RWPE2 (cell line): ENCODE measurements around the gene INAFM1.

Experiments
- ATAC-seq: fragments of 200-7000 bp; cut with Tn5 transposase; 3 replicates; pipeline ENCODE4 v1.9.1; 2021; ENCODE audit warnings: low read depth
- DNase-seq: peaks from one replicate; pipeline ENCODE4 v3.0.0-alpha.2; 2020; ENCODE audit warnings: low spot score
- H3K27ac ChIP-seq: fragments of 450-650 bp; 2 replicates; pipeline ENCODE4 v1.5.1; 2017; ENCODE audit warnings: mild to moderate bottlenecking; ENCODE audit not compliant: poor library complexity, severe bottlenecking
- H3K27me3 ChIP-seq: fragments of 250-450 bp; sonication (Bioruptor Pico); 2 replicates; pipeline ENCODE4 v1.5.1; 2021; ENCODE audit warnings: mild to moderate bottlenecking, moderate library complexity; ENCODE audit not compliant: insufficient read depth, poor library complexity, severe bottlenecking
- H3K36me3 ChIP-seq: fragments of 250-450 bp; sonication (Bioruptor Pico); 2 replicates; pipeline ENCODE4 v1.5.1; 2020; ENCODE audit warnings: low read depth, mild to moderate bottlenecking, moderate library complexity
- H3K4me1 ChIP-seq: fragments of 250-450 bp; sonication (Bioruptor Pico); 2 replicates; pipeline ENCODE4 v1.5.1; 2021; ENCODE audit warnings: mild to moderate bottlenecking, moderate library complexity; ENCODE audit not compliant: insufficient read depth, poor library complexity, severe bottlenecking
- H3K4me3 ChIP-seq: fragments of 250-450 bp; sonication (Bioruptor Pico); 2 replicates; pipeline ENCODE4 v1.5.1; 2021; ENCODE audit warnings: mild to moderate bottlenecking, moderate library complexity; ENCODE audit not compliant: severe bottlenecking
- H3K9me3 ChIP-seq: fragments of 250-450 bp; sonication (Bioruptor Pico); 2 replicates; pipeline ENCODE4 v1.5.1; 2021; ENCODE audit warnings: mild to moderate bottlenecking, moderate library complexity; ENCODE audit not compliant: severe bottlenecking
- TF ChIP-seq, protein P1 (sequence below): fragments of 450-650 bp; IDR thresholded peaks from one replicate; pipeline ENCODE4 v1.5.1; 2017; ENCODE audit warnings: mild to moderate bottlenecking, moderate library complexity; ENCODE audit not compliant: poor library complexity, severe bottlenecking

Gene INAFM1

DNA sequence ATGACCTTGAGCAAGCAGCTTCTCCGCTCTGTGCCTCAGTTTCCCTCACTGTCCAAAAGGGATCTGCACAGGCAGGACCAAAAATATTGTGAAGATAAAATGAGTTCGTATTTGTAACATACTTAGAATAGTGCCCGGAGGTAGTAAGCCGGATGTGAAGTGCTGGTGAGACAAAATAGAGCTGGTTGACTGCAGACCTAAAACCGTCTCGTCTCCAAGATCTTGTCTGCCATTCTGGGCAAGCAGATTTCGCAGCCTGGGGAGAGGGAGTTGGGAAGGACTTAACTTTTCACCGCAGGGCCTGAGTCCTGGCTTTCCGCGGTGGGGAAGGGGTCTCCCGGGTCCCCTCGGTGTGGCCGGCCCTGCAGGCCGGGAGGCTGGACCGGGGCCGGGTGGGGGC is 35.5 kb upstream of the INAFM1 start:
- DNase-seq (no peak), ATAC-seq (no peak)
- TF ChIP-seq, protein P1, sequence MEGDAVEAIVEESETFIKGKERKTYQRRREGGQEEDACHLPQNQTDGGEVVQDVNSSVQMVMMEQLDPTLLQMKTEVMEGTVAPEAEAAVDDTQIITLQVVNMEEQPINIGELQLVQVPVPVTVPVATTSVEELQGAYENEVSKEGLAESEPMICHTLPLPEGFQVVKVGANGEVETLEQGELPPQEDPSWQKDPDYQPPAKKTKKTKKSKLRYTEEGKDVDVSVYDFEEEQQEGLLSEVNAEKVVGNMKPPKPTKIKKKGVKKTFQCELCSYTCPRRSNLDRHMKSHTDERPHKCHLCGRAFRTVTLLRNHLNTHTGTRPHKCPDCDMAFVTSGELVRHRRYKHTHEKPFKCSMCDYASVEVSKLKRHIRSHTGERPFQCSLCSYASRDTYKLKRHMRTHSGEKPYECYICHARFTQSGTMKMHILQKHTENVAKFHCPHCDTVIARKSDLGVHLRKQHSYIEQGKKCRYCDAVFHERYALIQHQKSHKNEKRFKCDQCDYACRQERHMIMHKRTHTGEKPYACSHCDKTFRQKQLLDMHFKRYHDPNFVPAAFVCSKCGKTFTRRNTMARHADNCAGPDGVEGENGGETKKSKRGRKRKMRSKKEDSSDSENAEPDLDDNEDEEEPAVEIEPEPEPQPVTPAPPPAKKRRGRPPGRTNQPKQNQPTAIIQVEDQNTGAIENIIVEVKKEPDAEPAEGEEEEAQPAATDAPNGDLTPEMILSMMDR = no peak
- no peaks in the 10 kb centered on the region for H3K27me3 ChIP-seq
- H3K9me3 ChIP-seq = no peaks in the 10 kb centered on the region
- peak overlapping the region; percentile 19 for H3K4me3 ChIP-seq
- H3K36me3 ChIP-seq = no peaks in the 10 kb centered on the region
- peaks cover 6% of the 10 kb centered on the region for H3K4me1 ChIP-seq
- no peak overlapping the region for H3K27ac ChIP-seq

- Histone ChIP-seq H3K27me3 (no peaks in the 10 kb centered on the region), H3K9me3 (no peaks in the 10 kb centered on the region), H3K36me3 (no peaks in the 10 kb centered on the region), H3K4me3 (peak overlapping the region; percentile 19), H3K27ac (no peak overlapping the region), H3K4me1 (peaks cover 6% of the 10 kb centered on the region)
- peak; percentile 44 for ATAC-seq
- TF ChIP-seq, protein P1 = no peak
- no peak for DNase-seq
Observed at GRCh38 chr19:47239610-47240296, 34.9 kb upstream of the INAFM1 start.

DNA sequence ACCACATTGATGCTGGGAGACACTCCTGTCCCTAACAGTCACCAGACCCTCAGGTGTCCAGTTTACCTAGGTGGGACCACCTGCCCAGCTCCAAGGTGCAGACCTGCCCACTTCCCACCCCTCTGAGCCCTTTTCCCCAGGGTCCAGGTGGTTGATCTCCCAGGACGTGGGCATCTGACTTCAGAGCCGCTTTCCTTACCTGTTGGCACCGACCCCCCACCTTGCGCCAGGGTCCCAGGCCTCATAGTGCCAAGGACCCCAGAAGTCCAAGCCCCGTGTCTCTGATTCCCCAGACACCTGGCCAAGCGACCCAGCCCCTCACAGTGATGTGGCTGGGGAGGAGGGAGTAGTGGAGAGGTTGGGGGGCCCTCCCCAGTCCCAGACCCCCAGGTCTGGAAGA is 34.1 kb upstream of the INAFM1 start:
- Histone ChIP-seq H3K27ac (peak overlapping the region; percentile 1), H3K9me3 (no peaks in the 10 kb centered on the region), H3K36me3 (no peaks in the 10 kb centered on the region), H3K27me3 (no peaks in the 10 kb centered on the region), H3K4me1 (peaks cover 6% of the 10 kb centered on the region), H3K4me3 (no peak overlapping the region)
- TF ChIP-seq, protein P1 = no peak
- DNase-seq (no peak), ATAC-seq (no peak)

DNA sequence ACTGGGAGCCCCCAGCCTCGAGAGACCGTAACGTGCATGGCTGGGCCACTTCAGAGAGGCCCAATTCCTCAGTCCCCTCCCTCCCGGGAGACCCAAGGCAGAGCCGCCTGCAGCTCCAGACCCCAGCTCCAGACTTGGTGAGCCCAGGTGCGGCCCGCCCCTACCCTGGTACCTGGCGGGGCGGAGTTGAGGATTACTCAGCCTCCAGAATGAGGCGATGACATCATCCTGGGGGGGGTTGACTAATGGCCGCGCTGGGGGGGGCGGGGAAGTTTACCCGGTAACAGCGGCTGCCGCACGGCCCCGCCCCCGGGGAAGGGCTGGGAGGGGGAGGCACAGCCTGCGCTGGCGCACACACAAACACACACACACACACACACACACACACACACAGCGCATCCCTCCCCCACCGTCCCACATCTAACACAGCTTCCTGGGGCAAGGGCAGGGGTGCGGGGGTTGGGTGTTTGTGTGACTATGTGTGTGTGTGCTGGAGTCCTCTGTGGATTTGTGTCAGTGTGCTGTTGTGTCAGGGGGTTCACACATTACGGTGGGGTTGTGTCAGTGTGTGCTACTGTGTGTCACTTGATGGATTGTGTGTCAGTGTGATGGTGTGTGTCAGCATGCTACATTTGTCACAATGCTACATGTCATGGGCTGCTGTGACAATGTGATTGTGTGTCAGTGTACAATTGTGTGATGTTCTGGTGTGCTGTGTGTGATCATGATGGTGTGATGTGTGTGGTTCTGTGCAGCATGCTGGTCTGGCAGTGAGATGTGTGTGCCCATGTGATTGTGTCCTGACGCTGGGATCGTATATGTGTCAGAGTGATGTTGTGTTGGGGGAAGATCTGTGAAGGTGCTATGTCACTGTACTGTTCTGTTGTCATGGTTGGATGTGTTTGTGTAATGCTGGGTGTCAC is 33.4 kb upstream of the INAFM1 start:
- TF ChIP-seq, protein P1 = no peak
- DNase-seq (peak; percentile 93), ATAC-seq (peak; percentile 62)
- Histone ChIP-seq H3K4me3 (no peak overlapping the region), H3K4me1 (peaks cover 6% of the 10 kb centered on the region), H3K9me3 (no peaks in the 10 kb centered on the region), H3K27ac (peak overlapping the region; percentile 1), H3K27me3 (no peaks in the 10 kb centered on the region), H3K36me3 (no peaks in the 10 kb centered on the region)
